ENCODE results near the gene GPATCH8. TPM values are rescaled to one million over a fixed set of nuclear protein-coding genes. Genes with fewer than 3 reads are reported as not detected.

The GPATCH8 gene
- polyA plus RNA-seq, 6 donors from 2014 or later = 9.9 to 79.3 (median 38.6) TPM

- DNase-seq = no peak
- Mint-ChIP-seq H3K4me1 (peaks cover 12 to 52% (median 24%) of the 10 kb centered on the region in 3 donors), H3K36me3 (peaks cover 0 to 12% of the 10 kb centered on the region in 2 donors), H3K27ac (peak overlapping the region in 3 of 6 donors; percentile 28 to 44 (median 32)), H3K9me3 (no peaks in the 10 kb centered on the region), H3K4me3 (no peak overlapping the region), H3K27me3 (no peaks in the 10 kb centered on the region)
- no peak for ATAC-seq (ENCODE audit: low read depth in 2 of 2)
These were observed 37.3 kb downstream of the GPATCH8 start for GRCh38 chr17:44465897-44466296.

- Mint-ChIP-seq H3K36me3 (peaks cover 0 to 12% of the 10 kb centered on the region in 2 donors), H3K27me3 (no peaks in the 10 kb centered on the region), H3K4me1 (peaks cover 12 to 48% (median 24%) of the 10 kb centered on the region in 3 donors), H3K27ac (no peak overlapping the region), H3K9me3 (no peaks in the 10 kb centered on the region), H3K4me3 (no peak overlapping the region)
- DNase-seq (no peak), ATAC-seq (ENCODE audit: low read depth in 2 of 2) (no peak)
These were observed 37.9 kb downstream of the GPATCH8 start for GRCh38 chr17:44465276-44465675.

DNA sequence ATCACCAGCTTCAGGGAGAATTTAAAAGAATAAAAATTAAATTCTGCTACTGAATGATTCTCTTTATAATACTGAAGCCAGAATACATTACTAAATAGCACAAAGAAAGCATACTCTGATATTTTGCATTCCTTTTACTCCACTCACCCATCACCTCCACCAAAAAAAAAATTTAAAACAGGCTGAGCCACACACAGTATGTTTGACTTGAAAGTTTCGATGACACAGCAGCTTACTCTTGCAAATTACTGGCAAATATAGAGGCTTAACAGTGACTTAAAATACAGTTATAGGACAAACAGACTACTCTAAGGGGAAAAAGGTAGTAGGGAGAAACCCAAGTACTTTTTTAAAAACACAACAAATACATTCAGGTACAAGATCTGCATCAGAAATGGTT, 39.2 kb downstream of the GPATCH8 start:
- Mint-ChIP-seq H3K4me3 (no peak overlapping the region), H3K4me1 (peaks cover 12 to 42% (median 19%) of the 10 kb centered on the region in 3 donors), H3K27me3 (no peaks in the 10 kb centered on the region), H3K36me3 (peaks cover 0 to 12% of the 10 kb centered on the region in 2 donors), H3K9me3 (no peaks in the 10 kb centered on the region), H3K27ac (peak overlapping the region in 1 of 6 donors; percentile 4)
- DNase-seq (no peak), ATAC-seq (ENCODE audit: low read depth in 2 of 2) (no peak)

DNA sequence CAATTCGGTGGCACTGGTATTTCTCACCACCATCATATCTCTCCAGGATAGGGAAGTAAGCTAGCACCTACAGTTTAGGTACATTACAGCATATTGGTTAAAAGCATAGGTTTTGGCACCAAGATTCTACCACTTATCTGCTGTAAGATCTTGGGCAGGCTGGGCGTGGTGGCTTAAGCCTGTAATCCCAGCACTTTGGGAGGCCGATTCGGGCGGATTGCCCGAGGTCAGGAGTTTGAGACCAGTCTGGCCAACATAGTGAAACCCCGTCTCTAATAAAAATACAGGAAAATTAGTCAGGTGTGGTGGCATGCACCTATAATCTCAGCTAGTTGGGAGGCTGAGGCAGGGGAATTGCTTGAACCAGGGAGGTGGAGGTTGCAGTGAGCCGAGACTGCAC, 51.4 kb downstream of the GPATCH8 start:
- no peaks in the 10 kb centered on the region for H3K27me3 Mint-ChIP-seq
- DNase-seq = no peak
- H3K36me3 Mint-ChIP-seq = no peaks in the 10 kb centered on the region
- H3K9me3 Mint-ChIP-seq = no peaks in the 10 kb centered on the region
- H3K27ac Mint-ChIP-seq = no peak overlapping the region
- H3K4me1 Mint-ChIP-seq = peaks cover 9 to 22% (median 17%) of the 10 kb centered on the region in 3 donors
- no peak for ATAC-seq (ENCODE audit: low read depth in 2 of 2)
- no peak overlapping the region for H3K4me3 Mint-ChIP-seq

DNA sequence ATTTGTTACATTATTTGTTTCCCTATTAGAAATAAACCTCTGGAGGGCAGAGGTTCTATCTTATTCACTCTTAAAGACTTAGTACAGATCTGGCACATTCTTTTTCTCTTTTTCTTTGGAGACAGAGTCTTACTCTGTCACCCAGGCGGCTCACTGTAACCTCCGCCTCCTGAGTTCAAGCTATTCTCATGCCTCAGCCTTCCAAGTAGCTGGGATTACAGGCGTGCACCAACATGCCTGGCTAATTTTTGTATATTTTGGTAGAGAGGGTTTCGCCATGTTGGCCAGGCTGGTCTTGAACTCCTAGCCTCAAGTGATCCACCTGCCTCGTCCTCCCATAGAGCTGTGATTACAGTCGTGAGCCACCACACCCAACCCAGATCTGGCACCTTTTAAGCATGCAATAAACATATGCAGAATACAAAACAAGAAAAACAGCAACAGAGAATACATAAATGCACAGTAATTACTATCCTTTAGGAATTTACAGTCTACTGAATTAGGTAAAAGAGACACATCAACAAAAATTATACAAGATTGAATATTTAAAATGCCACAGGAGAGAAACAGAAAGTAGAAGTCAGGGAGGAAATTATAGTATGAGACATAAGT, 52.1 kb downstream of the GPATCH8 start:
- ATAC-seq (ENCODE audit: low read depth in 2 of 2) (no peak), DNase-seq (no peak)
- Mint-ChIP-seq H3K4me1 (peaks cover 9 to 21% (median 17%) of the 10 kb centered on the region in 3 donors), H3K9me3 (no peaks in the 10 kb centered on the region), H3K4me3 (peak overlapping the region in 1 of 8 donors; percentile 17), H3K36me3 (no peaks in the 10 kb centered on the region), H3K27ac (no peak overlapping the region), H3K27me3 (no peaks in the 10 kb centered on the region)

DNA sequence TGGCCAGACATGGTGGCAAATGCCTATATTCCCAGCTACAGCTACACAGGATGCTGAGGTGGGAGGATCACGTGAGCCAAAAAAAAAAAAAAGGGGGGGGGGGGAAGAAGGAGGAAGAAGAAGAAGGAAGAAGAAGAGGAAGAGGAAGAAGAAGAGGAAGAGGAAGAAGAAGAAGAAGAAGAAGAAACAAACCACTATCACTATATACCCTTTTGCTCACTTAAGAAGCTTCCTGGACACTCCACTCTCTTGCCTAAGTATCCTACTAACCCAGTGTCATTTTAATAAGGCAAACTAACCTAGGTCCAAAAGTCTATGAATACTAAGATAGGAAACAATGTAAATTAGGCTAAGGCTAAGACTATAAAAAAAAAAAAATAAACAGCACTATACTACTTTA, 54.8 kb downstream of the GPATCH8 start:
- Mint-ChIP-seq H3K9me3 (no peaks in the 10 kb centered on the region), H3K4me1 (peaks cover 9 to 24% (median 17%) of the 10 kb centered on the region in 3 donors), H3K36me3 (no peaks in the 10 kb centered on the region), H3K27me3 (no peaks in the 10 kb centered on the region), H3K27ac (peak overlapping the region in 1 of 6 donors; percentile 81), H3K4me3 (peak overlapping the region in 2 of 8 donors; percentile 47 to 56)
- DNase-seq = no peak
- ATAC-seq (ENCODE audit: low read depth in 2 of 2) = no peak

DNA sequence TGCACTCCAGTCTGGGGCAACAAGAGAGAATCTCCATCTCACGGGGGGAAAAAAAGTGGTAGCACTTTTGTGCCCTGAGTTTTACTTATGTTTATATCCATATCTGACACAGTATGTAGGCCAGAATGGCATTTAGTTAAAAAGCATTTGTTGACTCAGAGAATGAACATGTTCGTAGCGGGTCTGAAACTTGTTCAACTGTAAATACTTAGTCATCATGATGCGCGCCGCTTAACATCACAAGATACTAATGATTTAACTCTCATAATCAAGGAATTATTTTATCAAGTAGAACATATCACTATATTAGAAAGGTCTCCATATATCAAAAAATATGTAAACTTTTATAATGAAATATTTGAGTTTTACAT, 58.5 kb downstream of the GPATCH8 start:
- H3K4me1 Mint-ChIP-seq = peaks cover 0 to 19% (median 5%) of the 10 kb centered on the region in 3 donors
- no peaks in the 10 kb centered on the region for H3K9me3 Mint-ChIP-seq
- no peak overlapping the region for H3K4me3 Mint-ChIP-seq
- H3K27ac Mint-ChIP-seq = no peak overlapping the region
- H3K27me3 Mint-ChIP-seq = no peaks in the 10 kb centered on the region
- no peak for DNase-seq
- ATAC-seq (ENCODE audit: low read depth in 2 of 2) = no peak
- no peaks in the 10 kb centered on the region for H3K36me3 Mint-ChIP-seq

GRCh38 chr17:44442806-44443205, 60.4 kb downstream of the GPATCH8 start:
- no peaks in the 10 kb centered on the region for H3K27me3 Mint-ChIP-seq
- H3K4me1 Mint-ChIP-seq = peaks cover 13 to 17% (median 15%) of the 10 kb centered on the region in 3 donors
- H3K27ac Mint-ChIP-seq = no peak overlapping the region
- no peaks in the 10 kb centered on the region for H3K36me3 Mint-ChIP-seq
- ATAC-seq (ENCODE audit: low read depth in 2 of 2) (no peak), DNase-seq (no peak)
- no peak overlapping the region for H3K4me3 Mint-ChIP-seq
- no peaks in the 10 kb centered on the region for H3K9me3 Mint-ChIP-seq

DNA sequence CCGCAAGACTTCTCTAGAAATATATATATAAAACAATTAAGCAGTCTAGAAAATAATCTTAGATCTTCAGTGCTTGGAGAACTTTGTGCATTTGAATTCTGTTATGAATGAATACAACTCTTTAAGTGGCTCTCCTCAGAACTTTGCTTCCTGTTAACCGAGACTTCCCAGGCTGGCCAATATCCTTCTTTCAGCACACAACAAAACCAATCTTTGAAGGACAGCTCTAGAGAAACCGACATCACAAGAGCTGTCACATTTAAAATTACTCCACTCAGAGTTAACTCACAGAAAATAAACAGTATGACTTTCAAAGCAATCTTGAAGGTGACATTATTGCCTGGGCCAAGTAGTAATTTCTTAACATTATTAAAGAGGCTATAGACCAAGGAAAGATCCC, 64.0 kb downstream of the GPATCH8 start:
- Mint-ChIP-seq H3K4me1 (peaks cover 9 to 15% (median 13%) of the 10 kb centered on the region in 3 donors), H3K27ac (peak overlapping the region in 4 of 6 donors; percentile 5 to 29 (median 22)), H3K36me3 (peaks cover 3 to 7% of the 10 kb centered on the region in 2 donors), H3K27me3 (no peaks in the 10 kb centered on the region), H3K4me3 (no peak overlapping the region), H3K9me3 (no peaks in the 10 kb centered on the region)
- DNase-seq (no peak), ATAC-seq (ENCODE audit: low read depth in 2 of 2) (no peak)

DNA sequence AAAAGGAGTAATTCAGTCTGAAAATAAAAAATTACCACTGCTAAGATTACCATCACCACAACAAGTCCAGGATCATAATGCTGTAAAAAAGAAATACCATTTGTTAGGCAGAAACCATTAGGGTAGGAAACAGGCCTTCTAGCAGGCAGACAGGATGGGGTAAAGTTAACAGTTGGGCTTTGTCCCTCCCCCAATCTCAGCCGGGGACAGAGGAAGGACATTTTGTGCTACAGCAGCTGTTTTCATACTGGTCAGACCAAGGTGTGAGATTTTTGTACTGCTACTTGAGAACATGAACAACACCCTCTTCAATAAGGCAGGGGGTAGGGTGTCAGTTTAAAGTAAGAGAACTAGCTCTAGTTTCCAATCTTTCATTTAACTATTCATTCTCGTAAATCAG, 64.6 kb downstream of the GPATCH8 start:
- no peak overlapping the region for H3K4me3 Mint-ChIP-seq
- peaks cover 9 to 15% (median 13%) of the 10 kb centered on the region in 3 donors for H3K4me1 Mint-ChIP-seq
- no peak for ATAC-seq (ENCODE audit: low read depth in 2 of 2)
- H3K36me3 Mint-ChIP-seq = peaks cover 8 to 11% of the 10 kb centered on the region in 2 donors
- H3K27me3 Mint-ChIP-seq = no peaks in the 10 kb centered on the region
- no peaks in the 10 kb centered on the region for H3K9me3 Mint-ChIP-seq
- no peak for DNase-seq
- H3K27ac Mint-ChIP-seq = peak overlapping the region in 4 of 6 donors; percentile 12 to 71 (median 44)

- peaks cover 22 to 29% of the 10 kb centered on the region in 2 donors for H3K36me3 Mint-ChIP-seq
- H3K27ac Mint-ChIP-seq = no peak overlapping the region
- peaks cover 9 to 15% (median 15%) of the 10 kb centered on the region in 3 donors for H3K4me1 Mint-ChIP-seq
- H3K4me3 Mint-ChIP-seq = no peak overlapping the region
- H3K9me3 Mint-ChIP-seq = no peaks in the 10 kb centered on the region
- DNase-seq = no peak
- ATAC-seq (ENCODE audit: low read depth in 2 of 2) = no peak
- H3K27me3 Mint-ChIP-seq = no peaks in the 10 kb centered on the region
These were observed 66.9 kb downstream of the GPATCH8 start for GRCh38 chr17:44436336-44436735.

- DNase-seq (no peak), ATAC-seq (ENCODE audit: low read depth in 2 of 2) (no peak)
- Mint-ChIP-seq H3K36me3 (peaks cover 22 to 29% of the 10 kb centered on the region in 2 donors), H3K27me3 (no peaks in the 10 kb centered on the region), H3K4me3 (no peak overlapping the region), H3K4me1 (peaks cover 0 to 3% (median 0%) of the 10 kb centered on the region in 3 donors), H3K9me3 (no peaks in the 10 kb centered on the region), H3K27ac (peak overlapping the region in 3 of 6 donors; percentile 0 to 79 (median 61))
These were observed 70.7 kb downstream of the GPATCH8 start for GRCh38 chr17:44432254-44433157.

DNA sequence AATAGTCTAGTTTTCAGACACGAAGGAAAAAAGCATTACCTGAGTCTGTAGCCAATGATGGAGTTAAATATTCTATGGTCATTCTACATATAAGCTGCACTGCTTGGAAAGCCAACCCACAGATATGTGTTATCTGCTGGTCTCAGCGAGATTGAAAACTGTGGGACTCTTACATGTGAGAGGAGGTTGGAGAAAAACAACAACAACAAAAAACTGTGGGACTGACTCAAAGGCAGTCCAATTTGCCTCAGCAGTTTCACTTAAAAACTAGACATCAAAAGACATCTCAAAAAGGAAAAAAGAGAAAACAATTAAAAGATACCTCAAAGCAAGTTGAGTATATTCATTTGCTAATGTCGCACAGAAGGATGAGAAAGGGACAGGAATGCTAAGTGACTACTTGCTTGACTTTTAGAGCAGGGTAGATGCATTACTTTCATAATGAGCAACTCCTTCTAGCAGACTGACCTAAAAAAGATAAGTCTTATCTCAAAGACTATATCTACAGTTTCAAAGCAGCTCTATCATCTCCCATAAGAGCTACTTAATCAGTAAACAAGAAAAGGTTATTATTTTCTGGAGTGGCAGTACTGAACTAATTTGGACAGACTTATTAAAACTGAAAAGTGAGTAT, 78.3 kb downstream of the GPATCH8 start:
- ATAC-seq (ENCODE audit: low read depth in 2 of 2) = no peak
- Mint-ChIP-seq H3K4me1 (peaks cover 0 to 2% (median 0%) of the 10 kb centered on the region in 3 donors), H3K9me3 (no peaks in the 10 kb centered on the region), H3K27ac (peak overlapping the region in 1 of 6 donors; percentile 49), H3K36me3 (peaks cover 0 to 31% of the 10 kb centered on the region in 2 donors), H3K4me3 (no peak overlapping the region), H3K27me3 (no peaks in the 10 kb centered on the region)
- no peak for DNase-seq
